LNCAP (cell line): Measurements from ENCODE around the gene SULF2.

Source experiments
- TF ChIP-seq, protein P1 (sequence below): fragments of 450-650 bp; IDR thresholded peaks from 2 replicates; pipeline ENCODE4 v1.5.1; 2017; ENCODE audit warnings: mild to moderate bottlenecking

Gene SULF2

GRCh38 chr20:47727170-47727880, 58.0 kb downstream of the SULF2 start:
- TF ChIP-seq, protein P1, sequence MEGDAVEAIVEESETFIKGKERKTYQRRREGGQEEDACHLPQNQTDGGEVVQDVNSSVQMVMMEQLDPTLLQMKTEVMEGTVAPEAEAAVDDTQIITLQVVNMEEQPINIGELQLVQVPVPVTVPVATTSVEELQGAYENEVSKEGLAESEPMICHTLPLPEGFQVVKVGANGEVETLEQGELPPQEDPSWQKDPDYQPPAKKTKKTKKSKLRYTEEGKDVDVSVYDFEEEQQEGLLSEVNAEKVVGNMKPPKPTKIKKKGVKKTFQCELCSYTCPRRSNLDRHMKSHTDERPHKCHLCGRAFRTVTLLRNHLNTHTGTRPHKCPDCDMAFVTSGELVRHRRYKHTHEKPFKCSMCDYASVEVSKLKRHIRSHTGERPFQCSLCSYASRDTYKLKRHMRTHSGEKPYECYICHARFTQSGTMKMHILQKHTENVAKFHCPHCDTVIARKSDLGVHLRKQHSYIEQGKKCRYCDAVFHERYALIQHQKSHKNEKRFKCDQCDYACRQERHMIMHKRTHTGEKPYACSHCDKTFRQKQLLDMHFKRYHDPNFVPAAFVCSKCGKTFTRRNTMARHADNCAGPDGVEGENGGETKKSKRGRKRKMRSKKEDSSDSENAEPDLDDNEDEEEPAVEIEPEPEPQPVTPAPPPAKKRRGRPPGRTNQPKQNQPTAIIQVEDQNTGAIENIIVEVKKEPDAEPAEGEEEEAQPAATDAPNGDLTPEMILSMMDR, result no peak

DNA sequence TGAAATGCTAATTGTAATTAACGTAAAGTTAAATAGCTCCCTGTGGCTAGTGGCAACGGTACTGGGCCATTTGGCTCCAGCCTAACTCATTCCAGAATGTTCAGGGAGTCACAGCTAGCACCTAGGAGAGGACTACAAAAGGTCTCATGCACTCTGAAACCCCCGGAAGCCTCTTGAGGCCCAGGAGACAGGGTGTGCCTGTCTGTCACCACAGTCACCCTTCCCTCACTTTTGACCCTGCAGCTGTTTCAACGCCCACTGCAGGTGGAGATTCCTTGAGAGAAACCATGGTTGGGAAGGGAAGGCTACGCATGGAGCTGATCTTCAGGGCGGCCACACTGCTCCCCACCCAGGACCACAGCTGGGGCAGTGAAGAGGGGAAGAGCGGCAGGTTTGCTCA, 58.6 kb downstream of the SULF2 start:
- TF ChIP-seq, protein P1, result no peak

GRCh38 chr20:47725248-47725973, 59.9 kb downstream of the SULF2 start:
- TF ChIP-seq, protein P1, result peak; percentile 92

DNA sequence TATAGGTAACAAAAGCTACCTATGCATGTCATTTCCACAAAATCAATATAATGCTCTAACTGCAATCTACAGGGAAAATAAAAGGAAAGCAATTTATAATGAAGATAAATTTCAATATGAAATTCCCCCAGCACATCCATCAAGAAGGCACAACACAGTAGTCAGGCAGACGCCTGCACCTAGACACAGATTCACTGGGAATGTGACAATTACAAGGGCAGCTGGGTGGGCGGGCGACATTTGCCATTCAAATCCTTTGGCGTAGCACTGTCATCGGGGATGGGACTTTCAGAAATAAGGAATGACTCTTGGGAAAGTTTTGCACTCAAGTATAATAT, 60.4 kb downstream of the SULF2 start:
- TF ChIP-seq, protein P1, result no peak

DNA sequence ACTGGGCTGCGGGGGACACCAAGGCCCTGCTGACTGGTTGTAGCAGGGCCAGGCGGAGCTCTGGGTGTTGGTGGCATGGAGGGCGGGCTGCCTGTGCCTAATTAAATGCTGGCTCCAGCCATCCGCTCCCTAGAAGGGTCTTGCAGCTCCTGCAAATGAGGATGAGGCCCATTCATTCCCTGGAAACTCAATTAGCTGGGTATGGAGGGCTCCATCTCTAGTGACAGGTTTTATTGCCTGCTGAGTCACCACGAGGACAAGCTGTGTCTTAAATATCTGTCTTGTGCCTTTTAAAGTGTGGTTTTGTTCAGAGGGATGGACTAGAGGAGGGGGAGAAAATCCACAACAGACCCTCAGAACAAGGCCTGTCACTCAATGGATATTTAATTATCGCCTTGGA, 60.9 kb downstream of the SULF2 start:
- TF ChIP-seq, protein P1, result no peak

GRCh38 chr20:47723322-47723721, 62.0 kb downstream of the SULF2 start:
- TF ChIP-seq, protein P1, result no peak

GRCh38 chr20:47720636-47721427, 64.4 kb downstream of the SULF2 start:
- TF ChIP-seq, protein P1, result no peak
